GM23248 (cell line): ENCODE measurements around the gene SLC43A2.

ENCODE experiments used
- EZH2 ChIP-seq: fragments of 200-600 bp; sonication (generic); IDR thresholded peaks from 2 replicates; pipeline ENCODE4 v1.6.1; 2018; ENCODE audit warnings: antibody characterized with exemption, mild to moderate bottlenecking; ENCODE audit not compliant: insufficient read depth, poor library complexity, severe bottlenecking
- EZH2phosphoT487 ChIP-seq: fragments of 200-600 bp; sonication (generic); IDR thresholded peaks from 2 replicates; pipeline ENCODE4 v1.6.1; 2018; ENCODE audit warnings: antibody characterized with exemption, moderate library complexity, mild to moderate bottlenecking, low read depth; ENCODE audit not compliant: insufficient read depth

DNA sequence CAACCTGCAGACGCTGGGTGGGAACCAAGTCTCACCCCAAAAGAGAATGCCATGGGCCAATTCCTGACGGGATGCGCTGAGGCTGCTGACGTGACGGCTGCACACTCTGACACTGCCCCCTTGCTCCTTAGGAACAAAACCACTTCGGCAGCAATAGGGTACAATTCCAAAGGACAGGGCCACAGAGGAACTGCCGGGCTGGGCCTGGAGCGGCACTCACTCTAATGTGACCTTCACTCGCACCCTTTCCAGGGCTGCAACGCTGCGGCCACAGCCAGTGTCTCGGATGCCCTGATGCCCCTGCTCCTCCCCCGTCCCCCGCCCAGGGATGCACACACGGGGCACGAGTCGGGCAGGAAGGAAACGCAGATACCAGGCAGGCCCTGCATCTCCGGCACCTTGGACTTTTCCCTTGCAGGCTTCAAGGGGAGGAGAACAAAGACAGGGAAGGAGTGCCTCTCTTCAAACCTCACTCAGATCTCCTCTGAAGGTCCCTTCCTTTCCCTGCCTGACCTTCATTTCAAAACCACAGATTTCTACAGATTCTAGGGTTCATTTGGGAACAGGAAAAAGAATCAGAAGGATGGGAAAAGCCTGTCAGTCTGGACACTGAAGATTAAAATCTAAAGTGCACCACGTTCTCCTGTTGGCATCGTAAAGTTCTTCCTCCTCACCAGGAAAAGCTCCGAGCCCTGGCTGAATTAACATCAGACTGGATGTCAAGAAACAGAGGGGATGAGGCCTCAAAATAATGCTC, 68.4 kb downstream of the SLC43A2 start:
- TF ChIP-seq EZH2 (no peak), EZH2phosphoT487 (no peak)
